Measurements from ENCODE around the gene PABPN1.
"Not testable (repeated sequence)": the region's sequence is repeated elsewhere in the genome, so short reads cannot be mapped to it uniquely, and the experiment has no call there.

Gene PABPN1, protein sequence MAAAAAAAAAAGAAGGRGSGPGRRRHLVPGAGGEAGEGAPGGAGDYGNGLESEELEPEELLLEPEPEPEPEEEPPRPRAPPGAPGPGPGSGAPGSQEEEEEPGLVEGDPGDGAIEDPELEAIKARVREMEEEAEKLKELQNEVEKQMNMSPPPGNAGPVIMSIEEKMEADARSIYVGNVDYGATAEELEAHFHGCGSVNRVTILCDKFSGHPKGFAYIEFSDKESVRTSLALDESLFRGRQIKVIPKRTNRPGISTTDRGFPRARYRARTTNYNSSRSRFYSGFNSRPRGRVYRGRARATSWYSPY

GRCh38 chr14:23320584-23321571 is at the start of gene PABPN1:
PABPN1 (plus strand) TSS chr14:23321457; CDS start chr14:23321470, 13 bp downstream.
- DNase-seq (ENCODE audit: low read depth), result peak; percentile 100
- H3K4me3 ChIP-seq (ENCODE audit: low read length), result peak within 1 kb of the TSS; percentile 95
- TF ChIP-seq CTCF (conservative IDR thresholded peaks at IDR 0.05; ENCODE audit: low read depth, low read length), result no peak

GRCh38 chr14:23275412-23275811 is 45.8 kb upstream of the PABPN1 start:
- DNase-seq (ENCODE audit: low read depth), result no peak
- H3K4me3 ChIP-seq (ENCODE audit: low read length), result no peak overlapping the region
- no peak for TF ChIP-seq CTCF (conservative IDR thresholded peaks at IDR 0.05; ENCODE audit: low read depth, low read length)

DNA sequence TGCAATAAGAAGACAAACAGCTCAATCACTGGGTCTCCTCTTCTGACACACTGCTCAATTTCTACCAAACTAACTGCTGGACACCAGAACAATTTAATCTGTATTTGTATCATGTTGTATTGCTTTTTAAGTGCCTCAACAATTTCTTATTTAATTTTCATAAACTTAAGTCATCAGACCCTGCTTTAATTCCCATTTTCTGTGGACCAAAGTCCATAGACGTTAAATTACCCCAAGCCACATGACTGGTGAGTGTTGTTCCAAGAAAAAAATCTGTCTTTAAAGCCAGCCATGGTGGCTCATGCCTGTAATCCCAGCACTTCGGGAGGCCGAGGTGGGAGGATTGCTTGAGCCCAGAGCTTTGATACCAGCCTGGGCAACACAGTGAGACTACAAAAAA is 44.1 kb upstream of the PABPN1 start:
- TF ChIP-seq CTCF (conservative IDR thresholded peaks at IDR 0.05; ENCODE audit: low read depth, low read length), result no peak
- no peak for DNase-seq (ENCODE audit: low read depth)
- H3K4me3 ChIP-seq (ENCODE audit: low read length), result no peak overlapping the region

DNA sequence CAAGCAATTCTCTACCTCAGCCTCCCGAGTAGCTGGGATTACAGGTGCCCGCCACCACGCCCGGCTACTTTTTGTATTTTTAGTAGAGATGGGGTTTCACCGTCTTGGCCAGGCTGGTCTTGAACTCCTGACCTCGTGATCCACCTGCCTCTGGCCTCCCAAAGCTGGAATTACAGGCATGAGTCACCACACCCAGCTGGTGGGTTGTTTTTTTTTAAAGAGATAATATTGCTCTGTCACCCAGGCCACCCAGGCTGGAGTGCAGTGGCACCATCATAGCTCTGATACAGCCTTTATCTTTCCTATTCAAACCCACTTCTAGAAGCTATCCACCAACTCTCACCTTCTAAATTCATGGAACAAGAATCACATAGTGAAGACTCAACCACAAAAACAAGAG is 43.3 kb upstream of the PABPN1 start:
- DNase-seq (ENCODE audit: low read depth); H3K4me3 ChIP-seq (ENCODE audit: low read length): not testable (repeated sequence)

DNA sequence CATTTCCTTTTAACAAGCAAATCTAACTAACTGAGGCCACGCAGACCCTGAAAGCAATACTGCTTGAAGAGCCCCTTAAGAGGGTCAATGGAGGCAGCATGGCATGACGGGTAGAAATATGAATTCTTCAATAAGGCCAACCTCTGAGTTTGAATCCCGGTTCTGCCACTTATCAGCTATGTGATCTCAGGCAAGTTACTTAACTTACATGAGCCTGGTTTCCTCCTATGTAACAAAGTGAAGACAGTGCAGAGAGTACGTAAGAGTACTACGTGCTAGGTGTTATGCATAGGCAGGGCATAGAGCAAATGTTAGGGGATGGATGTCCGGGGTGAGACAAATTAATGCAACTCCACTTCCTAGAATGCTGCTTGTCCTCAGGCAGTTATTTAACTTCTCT is 40.0 kb upstream of the PABPN1 start:
- H3K4me3 ChIP-seq (ENCODE audit: low read length), result no peak overlapping the region
- TF ChIP-seq CTCF (conservative IDR thresholded peaks at IDR 0.05; ENCODE audit: low read depth, low read length), result no peak
- no peak for DNase-seq (ENCODE audit: low read depth)

DNA sequence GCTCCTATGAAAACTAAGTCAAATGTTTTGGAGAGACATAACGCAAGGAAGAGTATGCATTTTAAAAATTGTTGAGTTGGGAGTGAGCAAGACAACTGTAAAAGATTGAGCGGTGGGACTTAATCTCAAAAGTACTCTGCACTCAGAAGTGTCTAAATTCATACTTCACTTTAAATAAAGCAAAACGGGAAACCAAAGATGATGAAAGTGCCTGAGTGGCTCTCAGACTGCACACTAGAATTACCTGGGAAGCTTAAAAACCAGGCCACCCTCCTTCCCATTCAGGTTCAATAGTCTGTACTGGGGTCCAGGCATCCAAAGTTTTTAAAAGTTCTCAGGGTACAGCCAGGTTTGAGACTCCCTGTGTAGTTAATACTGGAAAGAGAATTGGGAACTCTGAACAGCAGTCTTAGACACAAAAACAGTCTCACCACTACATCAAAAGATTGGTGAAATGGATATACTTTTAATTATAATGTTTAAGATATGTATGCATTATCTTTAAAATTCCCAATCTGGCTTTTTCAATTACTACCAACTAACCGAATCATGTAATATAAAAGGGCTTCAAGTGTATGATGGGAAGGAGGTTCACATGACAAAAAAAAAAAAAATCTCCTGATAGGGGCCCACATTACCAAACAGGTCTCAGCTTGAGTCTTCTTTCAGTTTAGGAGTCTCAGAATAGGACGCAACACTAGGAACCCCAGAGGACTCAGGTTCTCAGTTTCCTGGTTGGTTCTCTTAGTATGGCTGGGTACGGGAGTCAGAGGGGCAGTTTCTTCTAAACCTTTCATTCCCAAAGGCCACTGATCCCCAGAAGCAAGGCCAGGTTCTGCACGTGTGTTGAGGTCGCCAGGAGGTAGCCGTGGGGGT is 36.4 kb upstream of the PABPN1 start:
- TF ChIP-seq CTCF (conservative IDR thresholded peaks at IDR 0.05; ENCODE audit: low read depth, low read length), result no peak
- no peak for DNase-seq (ENCODE audit: low read depth)
- H3K4me3 ChIP-seq (ENCODE audit: low read length), result peak overlapping the region; percentile 88

DNA sequence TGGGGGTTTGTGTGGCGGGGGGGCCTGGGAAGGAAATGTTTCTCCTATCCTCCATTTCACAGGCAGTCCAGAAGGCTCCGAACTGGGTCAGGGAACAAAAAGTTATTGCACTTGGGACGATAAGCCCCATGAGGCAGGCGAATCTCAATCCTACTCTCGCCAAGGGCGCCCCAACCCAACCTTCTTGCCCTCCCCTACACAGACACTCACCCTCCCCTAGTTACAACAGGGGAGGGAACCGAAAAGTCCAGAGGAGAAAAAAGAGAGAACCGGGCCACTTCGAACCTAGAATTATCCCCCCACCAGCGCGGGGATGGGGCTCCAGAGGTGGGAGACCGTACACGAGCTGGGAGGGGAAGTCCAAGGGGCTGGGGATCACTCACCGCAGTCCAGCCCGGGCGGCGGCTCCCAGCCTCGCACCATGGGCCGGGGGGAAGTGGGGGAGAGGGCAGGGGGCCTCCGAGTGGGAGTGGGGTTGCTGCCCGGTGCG is 35.7 kb upstream of the PABPN1 start:
- TF ChIP-seq CTCF (conservative IDR thresholded peaks at IDR 0.05; ENCODE audit: low read depth, low read length), result no peak
- H3K4me3 ChIP-seq (ENCODE audit: low read length), result peak overlapping the region; percentile 88
- DNase-seq (ENCODE audit: low read depth), result no peak

Measured in retinal pigment epithelial cell (primary cell).